Erythroblast (primary cell): Measurements from ENCODE around the gene RIN3.

Source experiments
- DNase-seq, 2 experiments: peaks; one replicate each; lab custom pipeline; 2025; lab: John Stamatoyannopoulos, UW
- GATA1 ChIP-seq: IDR thresholded peaks from 2 replicates; pipeline ENCODE4 v1.6.1; 2011; ENCODE audit warnings: low read depth, mild to moderate bottlenecking, control low read depth, low read length, moderate library complexity
- POLR2A ChIP-seq: IDR thresholded peaks from 2 replicates; pipeline ENCODE4 v1.6.1; 2011; ENCODE audit warnings: mild to moderate bottlenecking, low read length

Gene RIN3

DNA sequence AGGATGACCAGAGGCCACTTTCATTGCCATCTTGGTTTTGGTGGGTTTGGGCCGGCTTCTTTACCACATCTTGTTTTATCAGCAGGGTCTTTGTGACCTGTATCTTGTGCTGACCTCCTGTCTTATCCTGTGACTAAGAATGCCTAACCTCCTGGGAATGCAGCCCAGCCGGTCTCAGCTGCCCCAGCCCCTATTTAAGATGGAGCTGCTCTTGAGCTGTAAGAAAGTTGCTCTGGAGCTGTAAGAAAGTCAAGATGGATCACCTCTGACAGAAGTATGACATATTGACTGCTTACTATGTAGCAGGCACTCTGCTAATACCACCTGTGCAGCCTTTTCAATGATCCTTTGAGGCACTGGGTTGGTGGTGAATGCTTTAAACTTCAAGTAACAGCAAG, 52.1 kb downstream of the RIN3 start:
- no peak for TF ChIP-seq GATA1
- TF ChIP-seq POLR2A: no peak
- DNase-seq: no peak

DNA sequence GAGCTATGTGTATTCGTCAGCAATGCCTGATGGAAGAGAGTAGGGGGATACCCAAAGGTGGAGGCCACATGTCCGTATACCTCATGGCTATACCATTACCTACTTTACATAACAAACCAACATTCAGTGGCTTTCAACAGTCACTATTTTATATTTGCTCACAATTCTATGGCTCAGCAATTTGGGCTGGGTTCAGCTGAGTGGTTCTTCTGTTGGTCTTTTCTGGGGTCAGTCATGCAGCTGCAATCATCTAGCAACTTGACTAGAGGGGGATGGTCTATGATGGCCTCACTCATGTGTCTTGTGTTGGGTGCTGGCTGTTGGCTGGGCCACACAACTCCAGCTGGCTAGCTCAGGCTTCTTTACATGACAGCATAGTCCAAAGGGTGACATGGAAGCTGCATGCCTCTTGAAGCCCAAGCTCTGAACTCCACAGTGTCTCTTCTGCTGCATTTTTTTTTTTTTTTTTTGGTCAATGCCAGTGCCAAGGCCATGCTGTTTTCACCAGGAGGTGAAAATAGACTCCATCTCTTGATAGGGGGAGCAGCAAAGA, 53.7 kb downstream of the RIN3 start:
- no peak for DNase-seq
- TF ChIP-seq GATA1 (no peak), POLR2A (no peak)

DNA sequence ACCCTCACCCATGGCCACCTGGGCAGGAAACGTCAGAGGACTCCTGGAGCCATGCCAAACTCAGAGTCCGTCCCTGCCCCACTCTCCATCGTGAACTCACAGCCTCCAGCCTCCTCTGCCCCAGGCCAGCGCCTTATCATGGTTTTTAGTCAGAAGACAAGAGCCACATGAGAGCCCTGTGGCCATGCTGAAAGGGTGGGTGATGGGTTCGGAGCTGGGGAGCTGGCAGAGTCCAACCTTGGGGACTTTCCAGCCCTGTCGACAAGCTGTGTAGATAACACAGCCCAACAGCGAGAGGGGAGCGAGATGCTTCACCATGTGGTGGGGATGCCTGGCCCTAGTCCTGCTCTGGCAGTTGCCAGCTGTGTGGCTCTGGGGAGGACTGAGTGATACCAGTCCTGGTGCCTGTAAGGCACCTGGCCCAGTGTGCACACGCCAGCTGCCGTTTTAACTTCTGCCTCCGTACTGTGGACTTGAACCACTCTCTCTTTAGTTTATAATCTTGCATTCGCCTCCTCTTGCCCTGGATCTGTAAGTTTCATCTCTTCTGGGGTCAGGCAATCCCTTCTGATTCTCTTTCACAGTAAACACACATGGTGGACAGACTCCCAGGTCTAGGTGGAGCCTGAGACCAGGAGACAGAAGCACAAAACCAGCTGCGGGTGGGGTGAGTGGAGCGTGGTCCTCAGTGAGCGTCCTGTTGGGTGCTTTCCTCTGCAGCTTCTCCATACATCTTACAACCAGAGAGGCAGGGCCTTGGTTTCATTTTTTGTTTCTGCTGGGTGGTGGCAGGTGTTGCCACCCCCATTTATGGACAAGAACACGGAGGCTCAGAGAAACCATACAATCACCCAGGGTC, 55.3 kb downstream of the RIN3 start:
- DNase-seq: peak; percentile 37 to 78
- TF ChIP-seq GATA1 (no peak), POLR2A (peak; percentile 62)

DNA sequence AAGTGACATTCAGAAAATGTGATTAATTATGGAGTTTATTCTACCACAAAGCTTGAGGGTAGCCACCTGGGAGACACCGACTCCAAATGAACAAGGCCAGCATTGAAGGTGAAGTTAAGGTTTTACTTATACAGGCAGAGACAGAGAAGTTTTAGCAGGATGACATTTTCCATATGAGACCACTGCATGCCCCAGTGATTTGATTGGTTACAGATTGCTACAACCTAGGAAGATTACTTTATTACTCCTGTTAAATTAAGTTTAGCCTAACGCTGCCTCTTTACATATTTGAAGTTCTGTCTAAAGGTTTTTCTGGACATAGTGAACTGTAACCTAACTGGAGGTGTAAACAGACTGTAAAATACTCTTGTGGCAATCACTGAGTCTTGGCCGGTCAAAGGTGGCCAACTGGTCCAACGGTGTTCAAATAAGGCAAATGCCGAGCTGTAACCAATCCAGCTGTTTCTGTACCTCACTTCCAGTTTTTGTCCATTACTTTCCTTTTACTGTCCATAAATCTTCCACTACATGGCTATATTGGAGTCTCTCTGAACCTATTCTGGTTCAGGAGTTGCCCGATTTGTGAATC, 57.2 kb downstream of the RIN3 start:
- no peak for DNase-seq
- no peak for TF ChIP-seq GATA1
- TF ChIP-seq POLR2A: no peak

DNA sequence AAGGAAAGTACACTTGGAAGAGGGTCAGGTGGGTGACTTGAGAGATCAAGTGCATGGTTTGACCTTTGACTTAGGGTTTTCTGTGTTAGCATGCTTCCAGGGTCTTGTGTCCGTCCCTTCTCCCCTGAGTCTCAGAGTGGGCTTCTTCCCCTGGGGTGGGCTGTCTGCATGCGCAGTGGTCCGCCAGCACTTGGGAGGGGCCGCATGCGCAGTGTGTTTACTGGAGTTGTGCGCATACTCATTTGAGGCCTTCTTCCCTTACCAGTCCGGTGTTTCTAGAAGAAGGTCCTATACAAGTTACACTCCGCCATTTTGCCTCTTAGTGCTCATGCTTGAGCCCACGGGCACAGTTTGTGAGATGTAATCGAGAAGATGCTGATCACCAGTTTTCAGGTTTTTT, 58.5 kb downstream of the RIN3 start:
- no peak for TF ChIP-seq GATA1
- no peak for TF ChIP-seq POLR2A
- no peak for DNase-seq

DNA sequence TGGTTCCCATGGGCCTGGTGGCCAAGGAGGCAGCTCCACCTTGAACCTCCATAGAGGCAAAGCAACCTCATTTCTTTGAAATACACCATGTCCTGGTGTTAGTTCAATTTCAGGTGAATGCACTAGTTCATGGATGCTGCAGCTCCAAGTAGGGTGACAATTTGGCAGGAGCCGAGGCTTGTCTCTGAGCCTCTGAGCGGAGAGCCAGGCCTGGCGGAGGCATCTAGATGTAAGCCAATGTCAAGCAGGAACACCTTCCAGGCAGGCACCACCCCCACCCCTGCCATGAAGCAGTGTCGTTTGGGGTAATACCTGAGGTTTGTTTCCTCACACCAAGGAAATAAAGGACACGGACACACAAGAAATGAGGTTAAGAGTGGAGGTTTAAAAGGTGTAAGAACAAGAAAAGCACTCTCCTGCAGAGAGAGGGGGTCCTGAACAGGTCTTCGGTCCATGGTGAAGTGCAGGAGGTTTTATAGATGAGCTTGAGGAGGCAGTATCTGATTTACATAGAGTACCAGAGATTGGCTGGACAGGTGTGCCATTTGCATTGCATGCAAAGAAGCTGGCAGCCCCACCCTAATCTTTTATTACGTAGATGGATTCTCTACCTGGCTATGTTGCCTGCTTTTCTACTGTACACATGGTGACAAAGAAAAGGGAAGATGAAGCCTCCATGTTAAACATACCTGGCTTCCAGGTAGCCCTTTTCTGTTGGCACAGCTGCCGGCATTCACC, 60.3 kb downstream of the RIN3 start:
- no peak for DNase-seq
- no peak for TF ChIP-seq GATA1
- TF ChIP-seq POLR2A: no peak

DNA sequence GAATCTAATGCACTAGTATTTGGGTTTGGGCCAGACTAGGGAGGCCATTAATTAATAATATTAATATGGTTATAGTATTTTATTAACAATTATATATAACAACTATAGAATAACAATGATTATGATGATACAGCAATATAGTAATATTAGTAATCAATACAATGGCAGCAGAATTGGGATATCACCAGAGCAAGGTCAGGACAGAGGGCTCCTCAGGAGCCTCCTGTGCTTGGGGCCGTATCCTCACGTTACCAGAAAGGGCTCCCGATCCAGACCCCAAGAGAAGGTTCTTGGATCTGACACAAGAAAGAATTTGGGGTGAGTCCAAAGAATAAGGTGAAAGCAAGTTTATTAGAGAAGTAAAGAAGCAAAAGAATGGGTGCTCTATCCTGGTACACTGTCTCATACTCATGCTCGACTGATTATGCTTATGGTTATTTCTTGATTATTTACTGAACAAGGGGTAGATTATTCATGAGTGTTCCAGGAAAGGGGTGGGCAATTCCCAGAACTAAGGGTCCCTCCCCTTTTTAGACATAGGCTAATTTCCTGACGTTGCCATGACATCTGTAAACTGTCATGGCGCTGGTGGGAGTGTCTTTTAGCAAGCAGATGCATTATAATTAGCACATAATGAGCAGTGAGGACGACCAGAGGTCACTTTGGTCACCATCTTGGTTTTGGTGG, 61.6 kb downstream of the RIN3 start:
- DNase-seq: peak; percentile 41 to 60
- TF ChIP-seq GATA1: no peak
- no peak for TF ChIP-seq POLR2A

DNA sequence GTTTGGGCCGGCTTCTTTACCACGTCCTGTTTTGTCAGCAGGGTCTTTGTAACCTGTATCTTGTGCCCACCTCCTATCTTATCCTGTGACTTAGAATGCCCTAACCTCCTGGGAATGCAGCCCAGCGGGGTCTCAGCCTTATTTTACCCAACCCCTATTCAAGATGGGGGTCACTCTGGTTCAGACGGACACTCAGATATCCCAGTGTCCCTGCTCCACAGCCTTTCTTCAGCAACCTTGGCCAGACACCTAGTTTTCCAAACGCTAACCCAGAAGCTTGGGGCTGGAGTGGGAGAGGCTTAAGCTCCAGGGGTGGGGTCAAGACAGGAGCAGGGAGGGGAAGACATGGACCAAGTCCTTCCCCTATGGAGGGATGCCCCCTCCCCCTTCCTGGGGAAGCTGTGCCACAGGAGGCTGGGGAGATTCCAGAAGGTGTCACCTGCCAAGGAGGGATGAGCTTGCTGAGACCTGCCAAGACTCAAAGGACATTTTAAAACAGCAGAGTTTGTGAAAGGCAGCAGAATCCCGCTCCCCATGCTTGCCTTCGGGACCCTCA, 62.2 kb downstream of the RIN3 start:
- no peak for DNase-seq
- TF ChIP-seq GATA1: no peak
- TF ChIP-seq POLR2A: no peak

DNA sequence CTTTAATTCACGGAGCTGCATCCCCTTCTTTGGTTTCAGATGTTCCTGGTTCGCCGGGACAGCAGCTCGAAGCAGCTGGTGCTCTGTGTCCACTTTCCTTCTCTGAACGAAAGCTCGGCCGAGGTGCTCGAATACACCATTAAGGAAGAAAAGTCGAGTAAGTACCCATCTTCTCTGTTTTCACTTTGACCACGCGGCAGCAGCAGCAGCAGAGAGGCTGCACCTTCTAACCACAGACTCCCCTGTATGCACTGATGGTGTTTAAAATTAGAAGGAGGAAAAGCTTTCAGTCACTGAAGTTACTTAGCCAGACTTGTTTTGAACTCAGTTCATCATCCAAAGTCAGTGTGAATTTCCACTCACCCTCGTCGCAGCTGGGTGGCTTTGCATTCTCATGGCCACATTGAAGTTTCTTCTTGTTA, 63.8 kb downstream of the RIN3 start:
- TF ChIP-seq POLR2A (no peak), GATA1 (no peak)
- DNase-seq: no peak

DNA sequence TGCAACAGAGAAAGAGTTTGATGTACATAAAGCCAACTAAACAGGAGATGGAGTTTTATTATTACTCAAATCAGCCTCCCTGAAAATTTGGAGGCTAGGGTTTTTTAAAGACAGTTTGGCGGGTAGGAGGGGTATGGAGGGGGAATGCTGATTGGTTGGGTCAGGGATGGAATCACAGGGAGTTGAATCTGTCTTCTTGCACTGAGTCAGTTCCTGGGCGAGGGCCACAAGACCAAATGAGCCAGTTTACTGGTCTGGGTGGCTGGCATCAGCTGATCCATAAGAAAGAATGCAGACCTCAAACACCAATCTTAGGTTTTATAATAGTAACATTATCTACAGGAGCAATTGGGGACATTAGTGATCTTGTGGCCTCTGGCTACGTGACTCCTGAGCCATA, 64.9 kb downstream of the RIN3 start:
- no peak for DNase-seq
- TF ChIP-seq GATA1: no peak
- no peak for TF ChIP-seq POLR2A

DNA sequence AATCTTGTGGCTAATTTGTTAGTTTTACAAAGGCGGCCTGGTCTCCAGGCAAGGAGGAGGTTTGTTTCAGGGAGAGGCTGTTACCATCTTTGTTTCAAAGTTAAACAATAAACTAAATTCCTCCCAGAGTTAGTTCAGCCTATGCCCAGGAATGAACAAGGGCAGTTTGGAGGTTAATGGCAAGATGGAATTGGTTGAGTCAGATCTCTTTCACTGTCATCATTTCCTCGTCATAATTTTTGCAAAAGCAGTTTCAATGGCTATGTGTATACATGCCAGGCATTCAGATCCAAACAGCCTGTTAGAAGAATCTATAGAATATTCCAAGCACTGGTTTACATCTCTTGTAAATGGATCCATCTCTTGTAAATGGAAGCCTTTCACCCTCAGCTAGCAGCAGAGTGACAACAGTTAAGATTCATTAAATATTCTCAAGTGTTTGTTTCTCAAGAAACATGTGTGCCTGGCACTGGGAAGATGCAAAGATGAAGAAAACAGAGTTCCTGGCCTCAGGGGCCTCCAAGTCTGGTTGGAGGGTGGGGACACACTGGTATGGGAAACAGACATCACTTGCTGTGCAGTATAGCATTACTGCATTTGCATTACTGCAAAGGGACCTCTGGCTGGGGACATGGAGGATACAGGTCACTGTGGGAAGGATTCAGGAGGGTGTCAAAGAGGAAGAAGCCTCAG, 65.8 kb downstream of the RIN3 start:
- DNase-seq: no peak
- TF ChIP-seq POLR2A (no peak), GATA1 (no peak)

DNA sequence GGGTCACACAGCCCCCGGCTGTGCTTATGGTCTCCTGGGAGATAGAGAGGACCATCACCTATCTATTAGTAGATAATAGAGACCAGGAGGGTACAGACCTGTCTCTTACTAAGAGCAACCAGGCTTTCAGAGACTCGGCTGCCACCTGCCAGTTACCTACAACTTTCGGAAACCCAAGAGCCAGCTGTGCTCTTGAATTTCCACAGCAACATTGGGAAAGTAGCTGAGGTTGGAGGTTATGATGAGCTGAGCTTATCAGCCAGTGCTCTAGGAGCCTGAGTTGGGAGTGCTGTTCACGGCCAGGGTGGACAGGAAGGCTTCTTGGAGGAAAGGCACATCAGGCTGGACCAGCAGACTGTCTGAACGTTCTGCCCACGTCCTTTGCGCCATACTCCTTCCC, 67.6 kb downstream of the RIN3 start:
- no peak for TF ChIP-seq POLR2A
- no peak for TF ChIP-seq GATA1
- no peak for DNase-seq

DNA sequence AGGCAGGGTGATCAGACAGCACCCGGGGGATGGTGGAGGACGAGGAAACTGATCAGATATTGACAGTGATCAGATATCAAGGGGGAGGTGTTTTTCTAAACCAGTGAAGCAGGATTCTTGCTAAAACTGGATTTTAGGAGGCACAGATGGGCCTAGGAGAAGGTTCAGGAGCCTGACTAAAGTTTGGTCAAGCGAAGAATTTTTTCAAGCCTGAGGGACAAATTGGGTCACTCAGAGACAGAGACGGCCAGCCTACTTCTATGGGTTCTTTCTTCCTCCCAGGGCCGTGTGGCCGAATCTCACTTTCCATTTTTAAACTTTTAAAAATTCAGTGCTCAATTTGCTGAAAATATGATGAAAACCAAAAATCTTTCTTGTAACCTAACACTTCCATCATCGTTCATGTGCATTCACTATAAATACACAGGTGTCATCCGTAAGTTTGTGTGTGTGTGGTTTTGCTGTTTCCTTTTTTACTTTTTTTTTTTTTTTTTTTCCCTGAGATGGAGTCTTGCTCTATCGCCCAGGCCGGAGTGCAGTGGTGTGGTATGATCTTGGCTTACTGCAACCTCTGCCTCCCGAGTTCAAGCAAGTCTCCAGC, 68.5 kb downstream of the RIN3 start:
- no peak for DNase-seq
- TF ChIP-seq GATA1 (no peak), POLR2A (no peak)
